ENCODE data around the gene DAPK2.

Gene DAPK2

GRCh38 chr15:63913786-63914315, 132.4 kb downstream of the DAPK2 start:
- no peak for ATAC-seq (replicated peaks; ENCODE audit: extremely low read depth, poor library complexity, severe bottlenecking)
- no peak for DNase-seq (ENCODE audit: low spot score in 2 of 2)
- Mint-ChIP-seq H3K4me1 (peaks cover 4% of the 10 kb centered on the region), H3K27me3 (no peaks in the 10 kb centered on the region), H3K9me3 (no peaks in the 10 kb centered on the region), H3K36me3 (ENCODE audit: insufficient read depth) (peaks cover 3% of the 10 kb centered on the region), H3K4me3 (no peak overlapping the region), H3K27ac (ENCODE audit: low read depth) (no peak overlapping the region)

GRCh38 chr15:63913336-63913735, 132.9 kb downstream of the DAPK2 start:
- DNase-seq (ENCODE audit: low spot score in 2 of 2), result no peak
- peaks cover 4% of the 10 kb centered on the region for H3K4me1 Mint-ChIP-seq
- H3K36me3 Mint-ChIP-seq (ENCODE audit: insufficient read depth), result peaks cover 3% of the 10 kb centered on the region
- no peaks in the 10 kb centered on the region for H3K27me3 Mint-ChIP-seq
- H3K27ac Mint-ChIP-seq (ENCODE audit: low read depth), result no peak overlapping the region
- no peak for ATAC-seq (replicated peaks; ENCODE audit: extremely low read depth, poor library complexity, severe bottlenecking)
- no peak overlapping the region for H3K4me3 Mint-ChIP-seq
- H3K9me3 Mint-ChIP-seq, result no peaks in the 10 kb centered on the region

GRCh38 chr15:63912061-63912615, 134.1 kb downstream of the DAPK2 start:
- Mint-ChIP-seq H3K4me1 (peaks cover 6% of the 10 kb centered on the region), H3K36me3 (ENCODE audit: insufficient read depth) (peaks cover 3% of the 10 kb centered on the region), H3K27me3 (no peaks in the 10 kb centered on the region), H3K4me3 (no peak overlapping the region), H3K27ac (ENCODE audit: low read depth) (no peak overlapping the region), H3K9me3 (no peaks in the 10 kb centered on the region)
- DNase-seq (ENCODE audit: low spot score in 2 of 2), result no peak
- ATAC-seq (replicated peaks; ENCODE audit: extremely low read depth, poor library complexity, severe bottlenecking), result no peak

- H3K27me3 Mint-ChIP-seq, result no peaks in the 10 kb centered on the region
- no peak for ATAC-seq (replicated peaks; ENCODE audit: extremely low read depth, poor library complexity, severe bottlenecking)
Measured at GRCh38 chr15:63911160-63911559, 135.1 kb downstream of the DAPK2 start.

GRCh38 chr15:63909819-63910437, 136.4 kb downstream of the DAPK2 start:
- Mint-ChIP-seq H3K9me3 (no peaks in the 10 kb centered on the region), H3K4me1 (peaks cover 26% of the 10 kb centered on the region), H3K27me3 (no peaks in the 10 kb centered on the region), H3K4me3 (no peak overlapping the region), H3K36me3 (ENCODE audit: insufficient read depth) (peaks cover 3% of the 10 kb centered on the region), H3K27ac (ENCODE audit: low read depth) (no peak overlapping the region)
- no peak for ATAC-seq (replicated peaks; ENCODE audit: extremely low read depth, poor library complexity, severe bottlenecking)
- DNase-seq (ENCODE audit: low spot score in 2 of 2), result no peak

More at GRCh38 chr15:63911160-63911559, 135.1 kb downstream of the DAPK2 start:
- Mint-ChIP-seq H3K4me1 (peaks cover 16% of the 10 kb centered on the region), H3K27ac (ENCODE audit: low read depth) (no peak overlapping the region), H3K9me3 (no peaks in the 10 kb centered on the region), H3K36me3 (ENCODE audit: insufficient read depth) (peaks cover 3% of the 10 kb centered on the region), H3K4me3 (no peak overlapping the region)
- DNase-seq (ENCODE audit: low spot score in 2 of 2), result no peak

GRCh38 chr15:63908991-63909390, 137.3 kb downstream of the DAPK2 start:
- DNase-seq (ENCODE audit: low spot score in 2 of 2), result no peak
- no peak for ATAC-seq (replicated peaks; ENCODE audit: extremely low read depth, poor library complexity, severe bottlenecking)

GRCh38 chr15:63908281-63908680, 138.0 kb downstream of the DAPK2 start:
- Mint-ChIP-seq H3K4me1 (peaks cover 30% of the 10 kb centered on the region), H3K9me3 (no peaks in the 10 kb centered on the region), H3K27me3 (no peaks in the 10 kb centered on the region), H3K27ac (ENCODE audit: low read depth) (no peak overlapping the region), H3K4me3 (no peak overlapping the region), H3K36me3 (ENCODE audit: insufficient read depth) (peaks cover 3% of the 10 kb centered on the region)
- ATAC-seq (replicated peaks; ENCODE audit: extremely low read depth, poor library complexity, severe bottlenecking) (no peak), DNase-seq (ENCODE audit: low spot score in 2 of 2) (no peak)

More at GRCh38 chr15:63908991-63909390, 137.3 kb downstream of the DAPK2 start:
- H3K27ac Mint-ChIP-seq (ENCODE audit: low read depth), result no peak overlapping the region
- no peak overlapping the region for H3K4me3 Mint-ChIP-seq
- peaks cover 30% of the 10 kb centered on the region for H3K4me1 Mint-ChIP-seq
- peaks cover 3% of the 10 kb centered on the region for H3K36me3 Mint-ChIP-seq (ENCODE audit: insufficient read depth)
- no peaks in the 10 kb centered on the region for H3K9me3 Mint-ChIP-seq
- H3K27me3 Mint-ChIP-seq, result no peaks in the 10 kb centered on the region

- Mint-ChIP-seq H3K4me1 (peaks cover 30% of the 10 kb centered on the region), H3K27me3 (no peaks in the 10 kb centered on the region), H3K27ac (ENCODE audit: low read depth) (peak overlapping the region; percentile 98), H3K4me3 (no peak overlapping the region), H3K9me3 (no peaks in the 10 kb centered on the region), H3K36me3 (ENCODE audit: insufficient read depth) (peaks cover 5% of the 10 kb centered on the region)
- ATAC-seq (replicated peaks; ENCODE audit: extremely low read depth, poor library complexity, severe bottlenecking), result no peak
- DNase-seq (ENCODE audit: low spot score in 2 of 2), result no peak
Measured at GRCh38 chr15:63907521-63907920, 138.8 kb downstream of the DAPK2 start.

GRCh38 chr15:63906266-63906584, 140.1 kb downstream of the DAPK2 start:
- Mint-ChIP-seq H3K27me3 (no peaks in the 10 kb centered on the region), H3K4me1 (peaks cover 30% of the 10 kb centered on the region), H3K9me3 (no peaks in the 10 kb centered on the region), H3K4me3 (peak overlapping the region; percentile 36), H3K27ac (ENCODE audit: low read depth) (peak overlapping the region; percentile 98), H3K36me3 (ENCODE audit: insufficient read depth) (peaks cover 5% of the 10 kb centered on the region)
- DNase-seq (ENCODE audit: low spot score in 2 of 2) (no peak), ATAC-seq (replicated peaks; ENCODE audit: extremely low read depth, poor library complexity, severe bottlenecking) (no peak)

- no peaks in the 10 kb centered on the region for H3K9me3 Mint-ChIP-seq
- H3K27me3 Mint-ChIP-seq, result no peaks in the 10 kb centered on the region
- peak; percentile 95 for ATAC-seq (replicated peaks; ENCODE audit: extremely low read depth, poor library complexity, severe bottlenecking)
- H3K4me1 Mint-ChIP-seq, result peaks cover 31% of the 10 kb centered on the region
- DNase-seq (ENCODE audit: low spot score in 2 of 2), result peak in 1 of 2 donors; percentile 16
- peak overlapping the region; percentile 36 for H3K4me3 Mint-ChIP-seq
- H3K27ac Mint-ChIP-seq (ENCODE audit: low read depth), result peak overlapping the region; percentile 98
- H3K36me3 Mint-ChIP-seq (ENCODE audit: insufficient read depth), result peaks cover 3% of the 10 kb centered on the region
Measured at GRCh38 chr15:63905558-63906265, 140.6 kb downstream of the DAPK2 start.

- Mint-ChIP-seq H3K36me3 (ENCODE audit: insufficient read depth) (peaks cover 2% of the 10 kb centered on the region), H3K27ac (ENCODE audit: low read depth) (no peak overlapping the region), H3K27me3 (no peaks in the 10 kb centered on the region), H3K4me3 (no peak overlapping the region), H3K4me1 (peaks cover 36% of the 10 kb centered on the region), H3K9me3 (no peaks in the 10 kb centered on the region)
- ATAC-seq (replicated peaks; ENCODE audit: extremely low read depth, poor library complexity, severe bottlenecking) (no peak), DNase-seq (ENCODE audit: low spot score in 2 of 2) (no peak)
Measured at GRCh38 chr15:63905131-63905530, 141.2 kb downstream of the DAPK2 start.

GRCh38 chr15:63904042-63904441, 142.2 kb downstream of the DAPK2 start:
- ATAC-seq (replicated peaks; ENCODE audit: extremely low read depth, poor library complexity, severe bottlenecking) (no peak), DNase-seq (ENCODE audit: low spot score in 2 of 2) (no peak)
- H3K36me3 Mint-ChIP-seq (ENCODE audit: insufficient read depth), result peaks cover 2% of the 10 kb centered on the region
- peaks cover 43% of the 10 kb centered on the region for H3K4me1 Mint-ChIP-seq
- H3K4me3 Mint-ChIP-seq, result no peak overlapping the region
- no peak overlapping the region for H3K27ac Mint-ChIP-seq (ENCODE audit: low read depth)
- no peaks in the 10 kb centered on the region for H3K27me3 Mint-ChIP-seq
- H3K9me3 Mint-ChIP-seq, result no peaks in the 10 kb centered on the region

- DNase-seq (ENCODE audit: low spot score in 2 of 2) (no peak), ATAC-seq (replicated peaks; ENCODE audit: extremely low read depth, poor library complexity, severe bottlenecking) (no peak)
- Mint-ChIP-seq H3K36me3 (ENCODE audit: insufficient read depth) (peaks cover 2% of the 10 kb centered on the region), H3K9me3 (no peaks in the 10 kb centered on the region), H3K27ac (ENCODE audit: low read depth) (no peak overlapping the region), H3K4me1 (peaks cover 55% of the 10 kb centered on the region), H3K4me3 (no peak overlapping the region), H3K27me3 (no peaks in the 10 kb centered on the region)
Measured at GRCh38 chr15:63902671-63903035, 143.6 kb downstream of the DAPK2 start.
